ENCODE data around the gene ACSS1. TPM values are rescaled to one million over a fixed set of nuclear protein-coding genes. Genes with fewer than 3 reads are reported as not detected.

Gene ACSS1
- total and polyA plus RNA-seq, 2 donors from 2014 or later, result 30.6 to 72.3 TPM

GRCh38 chr20:25066386-25066785, 8.4 kb upstream of the ACSS1 start:
- intact Hi-C loops (cut with DNase I), result no loop called here
- no peaks in the 10 kb centered on the region for H3K36me3 ChIP-seq (ENCODE audit: control insufficient read depth in 2 of 3, insufficient read depth in 3 of 3, low read length in 3 of 3)
- H3K4me1 ChIP-seq (ENCODE audit: control insufficient read depth in 2 of 3, insufficient read depth in 2 of 3, low read depth in 1 of 3, low read length in 3 of 3), result peaks cover 0 to 8% (median 6%) of the 10 kb centered on the region in 3 donors
- H3K27me3 ChIP-seq (ENCODE audit: control insufficient read depth, insufficient read depth, low read length), result peaks cover 8% of the 10 kb centered on the region
- TF ChIP-seq CTCF (IDR thresholded peaks at IDR 0.05; ENCODE audit: borderline replicate concordance, extremely low read depth, insufficient read depth), result no peak
- no peak for FAIRE-seq
- H3K9ac ChIP-seq (ENCODE audit: low read length in 3 of 3), result no peak overlapping the region
- H3K27ac ChIP-seq (ENCODE audit: low read depth in 2 of 2, low read length in 2 of 2), result no peak overlapping the region
- H3K4me3 ChIP-seq (ENCODE audit: low read length in 3 of 3), result no peak overlapping the region
- H3K9me3 ChIP-seq (ENCODE audit: control insufficient read depth in 2 of 3, insufficient read depth in 1 of 3, low read length in 3 of 3), result peaks cover 0 to 4% (median 0%) of the 10 kb centered on the region in 3 donors
- no peak for DNase-seq

GRCh38 chr20:25065625-25066338, 7.8 kb upstream of the ACSS1 start:
- no peak overlapping the region for H3K9ac ChIP-seq (ENCODE audit: low read length in 3 of 3)
- H3K4me1 ChIP-seq (ENCODE audit: control insufficient read depth in 2 of 3, insufficient read depth in 2 of 3, low read depth in 1 of 3, low read length in 3 of 3), result peaks cover 0 to 11% (median 6%) of the 10 kb centered on the region in 3 donors
- FAIRE-seq, result no peak
- intact Hi-C loops (cut with DNase I), result no loop called here
- peaks cover 0 to 4% (median 0%) of the 10 kb centered on the region in 3 donors for H3K9me3 ChIP-seq (ENCODE audit: control insufficient read depth in 2 of 3, insufficient read depth in 1 of 3, low read length in 3 of 3)
- H3K36me3 ChIP-seq (ENCODE audit: control insufficient read depth in 2 of 3, insufficient read depth in 3 of 3, low read length in 3 of 3), result no peaks in the 10 kb centered on the region
- DNase-seq, result peak in 4 of 5 donors; percentile 53 to 79 (median 70)
- no peak overlapping the region for H3K27ac ChIP-seq (ENCODE audit: low read depth in 2 of 2, low read length in 2 of 2)
- H3K4me3 ChIP-seq (ENCODE audit: low read length in 3 of 3), result no peak overlapping the region
- peaks cover 9% of the 10 kb centered on the region for H3K27me3 ChIP-seq (ENCODE audit: control insufficient read depth, insufficient read depth, low read length)
- peak; percentile 89 for TF ChIP-seq CTCF (IDR thresholded peaks at IDR 0.05; ENCODE audit: borderline replicate concordance, extremely low read depth, insufficient read depth)

GRCh38 chr20:25065072-25065624, 7.2 kb upstream of the ACSS1 start:
- FAIRE-seq (no peak), DNase-seq (peak in 1 of 5 donors; percentile 56)
- peaks cover 6% of the 10 kb centered on the region for H3K27me3 ChIP-seq (ENCODE audit: control insufficient read depth, insufficient read depth, low read length)
- peaks cover 0 to 4% (median 0%) of the 10 kb centered on the region in 3 donors for H3K9me3 ChIP-seq (ENCODE audit: control insufficient read depth in 2 of 3, insufficient read depth in 1 of 3, low read length in 3 of 3)
- no peaks in the 10 kb centered on the region for H3K36me3 ChIP-seq (ENCODE audit: control insufficient read depth in 2 of 3, insufficient read depth in 3 of 3, low read length in 3 of 3)
- peaks cover 0 to 11% (median 6%) of the 10 kb centered on the region in 3 donors for H3K4me1 ChIP-seq (ENCODE audit: control insufficient read depth in 2 of 3, insufficient read depth in 2 of 3, low read depth in 1 of 3, low read length in 3 of 3)
- no peak overlapping the region for H3K9ac ChIP-seq (ENCODE audit: low read length in 3 of 3)
- H3K27ac ChIP-seq (ENCODE audit: low read depth in 2 of 2, low read length in 2 of 2), result no peak overlapping the region
- intact Hi-C loops (cut with DNase I), result no loop called here
- no peak for TF ChIP-seq CTCF (IDR thresholded peaks at IDR 0.05; ENCODE audit: borderline replicate concordance, extremely low read depth, insufficient read depth)
- H3K4me3 ChIP-seq (ENCODE audit: low read length in 3 of 3), result no peak overlapping the region

Data from kidney (tissue), 14 donors.